ENCODE results near the gene EMX2.
"Not testable (repeated sequence)": the region's sequence is repeated elsewhere in the genome, so short reads cannot be mapped to it uniquely, and the experiment has no call there.

The EMX2 gene

GRCh38 chr10:117562896-117563737 lies 20.6 kb downstream of the EMX2 start:
- no peak for DNase-seq

DNA sequence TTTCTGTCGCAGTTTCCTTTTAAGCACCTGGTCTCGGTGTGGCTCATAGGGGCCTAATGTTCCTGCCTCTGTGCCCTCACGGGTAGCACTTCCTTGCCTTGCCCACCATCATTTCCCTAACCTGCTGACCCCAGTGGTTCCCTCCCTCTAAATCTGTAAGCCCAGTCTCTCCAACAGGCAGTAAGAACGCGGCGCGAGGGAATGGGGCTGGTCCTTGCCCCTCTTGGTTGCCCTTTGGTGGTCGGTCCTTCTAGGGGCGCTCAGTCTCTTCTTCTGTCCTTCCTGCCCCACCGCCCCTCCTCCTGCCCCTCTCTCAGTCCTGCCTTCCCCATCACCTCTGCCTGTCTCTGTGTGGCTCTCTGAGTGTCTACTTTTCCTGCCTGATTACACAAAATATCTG lies 21.2 kb downstream of the EMX2 start:
- no peak for DNase-seq

DNA sequence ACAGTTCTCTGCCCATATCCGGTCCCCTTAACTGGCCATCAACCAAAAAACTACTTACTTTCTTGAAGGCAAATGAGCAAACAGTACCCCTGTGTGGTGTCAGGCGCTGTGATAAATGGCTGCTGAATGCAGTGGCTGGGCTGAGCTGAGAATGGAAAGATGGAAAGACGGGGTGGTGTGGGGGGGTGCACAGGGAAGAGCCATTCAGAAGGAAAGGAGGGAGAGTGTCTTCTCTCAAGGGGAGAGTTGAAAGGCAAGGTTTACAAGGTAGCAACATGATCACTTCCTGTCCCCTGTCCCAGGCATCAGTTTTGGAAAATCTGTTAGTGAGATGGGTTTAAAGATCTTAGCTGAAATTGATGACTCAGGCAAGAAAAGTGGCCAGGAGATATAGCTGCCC lies 22.5 kb downstream of the EMX2 start:
- no peak for DNase-seq

GRCh38 chr10:117568334-117568733 lies 25.8 kb downstream of the EMX2 start:
- peak; percentile 81 for DNase-seq

- DNase-seq: peak; percentile 20
Measured at GRCh38 chr10:117569610-117570390, 27.3 kb downstream of the EMX2 start.

DNA sequence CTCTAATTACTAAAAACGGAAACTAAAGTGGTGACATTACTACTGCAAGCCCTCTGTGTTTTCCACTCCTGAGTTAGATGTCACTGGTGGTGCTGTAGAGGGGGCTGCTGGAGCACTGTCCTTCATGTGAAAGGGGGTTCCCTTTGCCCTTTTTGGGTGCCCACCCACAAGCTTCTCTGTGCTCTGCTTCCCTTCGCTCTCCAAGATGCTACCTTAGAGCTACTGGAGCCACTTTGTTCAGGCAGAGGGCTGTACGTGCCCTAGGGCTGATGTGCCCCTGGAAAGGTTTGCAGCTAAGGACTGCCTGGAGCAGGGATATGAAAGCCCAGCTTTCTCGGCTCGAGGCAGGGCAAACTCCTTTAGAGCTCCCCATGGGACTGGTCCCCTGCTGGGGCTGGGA lies 28.3 kb downstream of the EMX2 start:
- DNase-seq: no peak

DNA sequence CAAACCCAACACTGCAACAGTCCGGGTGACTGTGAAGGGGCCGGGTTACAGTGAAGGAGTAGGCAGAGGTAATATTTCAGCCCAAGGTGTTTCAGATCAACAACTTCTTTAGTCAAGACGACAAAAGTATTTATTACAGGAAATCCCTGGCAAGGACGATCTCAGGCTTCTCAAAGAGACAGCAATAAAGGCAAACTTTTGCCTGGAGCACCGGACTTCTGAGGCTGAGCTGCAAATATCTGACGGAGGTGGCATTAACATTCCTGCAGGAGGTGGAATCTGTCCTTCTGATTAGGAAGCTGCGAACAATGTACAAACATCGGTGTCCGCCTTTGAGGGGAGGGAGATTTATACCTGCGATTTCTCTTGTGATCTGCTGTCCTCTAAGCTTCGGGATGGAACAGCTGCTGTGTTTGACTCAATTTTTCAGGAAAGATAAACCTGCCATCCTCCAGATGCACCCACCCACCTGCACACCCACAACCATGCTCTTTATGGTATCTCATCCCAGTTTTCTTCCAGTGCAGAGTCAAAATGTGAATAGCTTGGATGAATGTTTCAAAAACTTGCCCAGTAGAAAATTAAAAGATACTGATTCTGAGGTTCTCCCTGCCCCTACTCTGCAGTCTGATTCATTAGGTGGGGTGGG lies 32.1 kb downstream of the EMX2 start:
- no peak for DNase-seq

- DNase-seq: no peak
Measured at GRCh38 chr10:117578490-117578889, 35.9 kb downstream of the EMX2 start.

DNA sequence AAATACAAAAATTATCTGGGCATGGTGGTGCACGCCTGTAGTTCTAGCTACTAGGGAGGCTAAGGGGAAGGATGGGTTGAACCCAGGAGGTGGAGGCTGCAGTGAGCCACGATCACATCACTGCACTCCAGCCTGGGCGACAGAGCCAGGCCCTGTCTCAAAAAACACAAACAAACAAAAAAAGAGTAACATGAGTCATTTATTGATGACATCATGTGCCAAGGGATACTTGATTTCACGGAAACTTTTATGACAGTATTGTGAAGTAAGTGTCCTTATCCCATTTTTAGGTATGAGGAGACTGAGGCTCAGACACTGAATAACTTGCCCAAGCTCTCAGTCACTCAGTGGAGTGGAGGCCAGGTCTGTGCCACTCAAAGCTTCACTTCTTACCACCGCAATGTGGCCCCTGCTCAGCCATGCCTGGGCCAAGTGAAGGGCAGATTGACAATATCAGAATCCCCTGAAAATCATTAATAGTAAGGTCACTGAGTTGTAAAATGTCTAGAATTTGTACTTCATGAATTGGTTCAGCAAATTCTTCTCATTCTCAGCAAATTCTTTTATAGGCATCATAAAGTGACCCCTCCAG lies 36.5 kb downstream of the EMX2 start:
- DNase-seq: no peak

GRCh38 chr10:117581961-117582360 lies 39.4 kb downstream of the EMX2 start:
- no peak for DNase-seq

DNA sequence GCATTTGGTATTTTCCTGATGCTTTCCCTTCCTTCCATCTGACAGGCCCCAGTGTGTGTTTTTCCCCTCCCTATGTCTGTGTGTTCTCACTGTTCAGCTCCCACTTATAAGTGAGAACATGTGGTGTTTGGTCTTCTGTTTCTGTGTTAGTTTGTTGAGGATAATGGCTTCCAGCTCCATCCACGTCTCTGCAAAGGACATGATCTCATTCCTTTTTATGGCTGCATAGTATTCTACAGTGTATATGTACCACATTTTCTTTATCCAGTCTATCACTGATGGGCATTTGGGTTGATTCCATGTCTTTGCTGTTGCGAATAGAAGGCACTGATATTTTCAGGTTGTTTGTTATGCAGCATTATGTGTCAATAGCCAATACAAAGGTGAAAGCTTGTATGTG lies 42.3 kb downstream of the EMX2 start:
- not testable (repeated sequence) for DNase-seq

DNA sequence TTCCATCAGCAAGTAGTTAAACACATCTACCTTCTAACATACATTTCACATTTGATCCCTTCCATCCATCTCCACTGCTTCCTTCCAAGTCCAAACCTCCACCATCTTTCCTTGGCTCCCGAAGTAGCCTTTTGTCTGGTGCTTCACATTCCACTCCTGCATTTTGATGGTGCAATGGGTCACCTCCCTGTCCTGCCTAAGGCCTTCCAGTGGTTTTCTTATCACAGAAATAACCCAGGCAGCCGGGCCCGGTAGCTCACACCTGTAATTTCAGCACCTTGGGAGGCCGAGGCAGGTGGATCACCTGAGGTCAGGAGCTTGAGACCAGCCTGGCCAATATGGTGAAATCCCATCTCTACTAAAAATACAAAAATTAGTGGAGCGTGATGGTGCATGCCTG lies 44.5 kb downstream of the EMX2 start:
- no peak for DNase-seq

DNA sequence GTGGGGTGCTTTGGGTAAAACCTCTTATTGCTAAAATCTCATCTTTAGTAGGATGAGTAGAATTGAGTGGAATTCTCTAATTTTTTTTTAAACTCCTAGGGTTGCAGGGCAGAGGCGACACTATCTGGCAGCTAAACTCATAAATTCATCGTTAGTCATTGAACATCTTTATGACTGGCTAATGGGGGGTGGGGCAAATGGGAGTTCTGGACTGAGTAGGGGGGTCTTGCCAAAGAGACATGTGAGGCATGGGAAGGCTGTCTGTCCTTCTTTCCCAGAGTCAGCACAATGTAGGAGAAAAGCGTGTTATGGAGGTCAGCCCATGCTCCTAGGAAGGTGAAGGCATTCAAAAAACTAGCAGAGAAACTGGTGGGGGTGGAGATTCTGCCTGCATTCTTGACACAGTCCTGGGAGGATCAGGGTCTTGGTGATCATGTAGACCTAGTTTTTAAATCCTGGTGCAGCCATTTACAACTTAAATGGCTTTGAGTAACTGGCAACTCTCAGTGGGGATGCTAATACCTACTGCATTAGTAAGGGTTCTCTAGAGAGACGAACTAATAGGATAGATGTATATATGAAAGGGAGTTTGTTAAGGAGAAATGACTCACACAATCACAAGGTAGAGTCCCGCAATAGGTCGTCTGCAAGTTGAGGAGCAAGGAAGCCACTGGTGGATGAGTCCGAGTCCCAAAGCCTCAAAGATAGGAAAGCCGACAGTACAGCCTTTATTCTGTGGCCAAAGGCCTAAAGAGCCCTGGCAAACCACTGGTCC lies 47.7 kb downstream of the EMX2 start:
- DNase-seq: no peak

DNA sequence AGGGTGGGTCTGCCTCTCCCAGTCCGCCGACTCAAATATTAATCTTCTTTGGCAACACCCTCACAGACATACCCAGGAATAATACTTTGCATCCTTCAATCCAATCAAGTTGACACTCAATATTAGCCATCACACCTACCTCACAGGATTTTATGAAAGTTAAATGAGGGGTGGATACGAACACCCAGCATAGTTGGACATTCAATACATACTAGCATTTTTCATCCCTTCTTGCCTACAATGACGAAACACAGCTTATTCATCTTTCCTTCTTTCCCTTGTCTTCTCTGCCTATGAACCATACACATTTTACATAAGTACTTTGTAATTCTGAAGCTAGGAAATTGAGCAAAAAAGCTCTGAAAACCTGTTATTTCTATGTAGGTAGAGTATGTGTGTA lies 48.5 kb downstream of the EMX2 start:
- no peak for DNase-seq

DNA sequence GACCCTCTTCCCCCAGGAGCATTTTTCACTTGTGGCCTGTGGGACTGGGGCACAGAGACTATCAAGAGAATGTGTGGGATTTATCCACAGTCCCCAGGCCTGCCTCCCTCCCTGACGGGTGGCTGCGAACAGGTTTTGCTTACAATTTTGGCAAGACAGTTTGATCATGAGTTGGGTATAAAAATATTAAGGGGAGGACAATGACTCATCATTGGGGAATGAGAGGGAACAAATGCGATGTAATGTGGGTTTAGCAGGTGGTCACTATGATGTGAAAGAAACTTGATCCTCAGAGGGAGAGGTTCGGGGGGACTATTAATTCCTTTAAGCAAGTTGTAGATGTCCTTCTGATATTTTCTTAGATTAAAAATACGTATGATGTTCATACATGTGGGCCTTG lies 52.2 kb downstream of the EMX2 start:
- no peak for DNase-seq

DNA sequence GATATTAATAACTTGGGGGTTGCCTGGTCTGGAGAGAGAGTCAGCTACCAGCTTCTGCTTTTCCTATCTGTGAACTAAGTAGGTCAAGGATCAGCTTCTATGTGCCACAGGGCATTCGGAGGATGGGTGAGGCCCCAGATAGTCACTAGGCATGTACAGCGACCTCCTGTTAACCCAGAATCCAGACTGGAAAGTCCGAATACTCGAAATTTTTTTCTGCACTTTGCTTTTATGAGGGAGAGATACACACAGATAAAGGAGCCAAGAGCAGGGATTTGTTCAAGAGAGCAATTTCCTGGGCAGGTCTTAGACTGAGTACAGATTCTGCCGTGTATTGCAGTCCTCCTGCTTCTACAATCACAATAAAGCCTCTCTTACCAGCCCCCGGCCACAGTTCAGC lies 54.2 kb downstream of the EMX2 start:
- no peak for DNase-seq

DNA sequence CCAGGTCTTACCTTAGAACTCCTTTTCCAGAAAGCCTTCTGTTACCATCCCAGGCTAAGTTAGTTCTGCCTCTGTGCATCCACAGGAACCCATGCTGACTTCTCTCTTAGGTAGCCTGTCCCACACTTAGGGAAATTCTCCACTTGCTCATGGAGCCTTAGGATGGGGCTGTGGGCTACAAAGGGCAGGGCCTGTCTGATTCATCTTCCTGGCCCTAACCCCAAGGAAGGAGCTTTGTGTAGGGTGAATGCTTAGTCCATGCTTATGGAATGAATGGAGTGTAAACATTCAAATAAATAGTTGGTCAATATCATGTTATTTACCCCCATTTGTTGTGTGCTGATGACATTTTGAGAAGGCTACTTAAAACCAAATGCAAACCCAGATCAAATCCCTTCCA lies 54.7 kb downstream of the EMX2 start:
- no peak for DNase-seq
